ENCODE measurements around the gene ABCC8. TPM values are rescaled to one million over a fixed set of nuclear protein-coding genes. Genes with fewer than 3 reads are reported as not detected.

ABCC8 gene
- total and polyA plus RNA-seq, 10 of the 15 experiments (the other 5 are each of a cell fraction or from before 2014, with no cell fraction given): not detected

DNA sequence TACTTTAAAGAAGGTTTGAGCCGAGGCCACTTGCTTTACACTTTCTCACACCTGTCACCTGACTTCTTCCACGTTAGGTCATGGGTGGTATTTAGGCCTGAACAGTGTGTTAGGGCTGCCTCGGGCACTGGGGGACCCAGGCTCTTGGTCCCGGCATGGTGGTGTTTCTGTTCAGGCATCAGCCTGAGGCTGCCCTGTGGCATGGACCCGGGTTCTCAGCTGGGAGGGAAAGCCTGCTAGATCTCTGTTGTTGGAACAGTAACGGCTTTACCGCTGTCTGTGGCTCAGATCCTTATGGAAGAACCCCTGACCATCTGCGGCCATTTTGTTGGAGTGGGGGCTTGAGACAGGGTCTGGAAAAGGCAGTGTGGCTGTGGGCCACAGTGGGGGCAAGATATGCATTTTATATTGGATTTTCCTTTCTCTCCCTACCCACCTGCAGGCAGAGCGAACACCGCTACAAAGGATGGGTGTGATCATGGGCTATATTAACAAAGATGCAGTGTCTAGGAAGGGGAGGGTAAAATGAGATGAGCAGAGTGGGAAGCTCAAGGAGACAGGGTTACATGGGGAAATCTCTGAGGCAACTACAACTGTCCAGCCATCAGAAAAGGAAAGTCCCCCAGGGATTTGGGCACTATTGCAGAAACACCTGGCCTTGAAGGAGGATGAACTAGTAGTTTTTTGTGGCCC, 86.5 kb downstream of the ABCC8 start (continued):
- TF ChIP-seq ESRRA (IDR thresholded peaks at IDR 0.05; ENCODE audit: low read length) (no peak), MXI1 (IDR thresholded peaks at IDR 0.05; ENCODE audit: low read depth, low read length) (no peak)
- TF ChIP-seq, protein P1, sequence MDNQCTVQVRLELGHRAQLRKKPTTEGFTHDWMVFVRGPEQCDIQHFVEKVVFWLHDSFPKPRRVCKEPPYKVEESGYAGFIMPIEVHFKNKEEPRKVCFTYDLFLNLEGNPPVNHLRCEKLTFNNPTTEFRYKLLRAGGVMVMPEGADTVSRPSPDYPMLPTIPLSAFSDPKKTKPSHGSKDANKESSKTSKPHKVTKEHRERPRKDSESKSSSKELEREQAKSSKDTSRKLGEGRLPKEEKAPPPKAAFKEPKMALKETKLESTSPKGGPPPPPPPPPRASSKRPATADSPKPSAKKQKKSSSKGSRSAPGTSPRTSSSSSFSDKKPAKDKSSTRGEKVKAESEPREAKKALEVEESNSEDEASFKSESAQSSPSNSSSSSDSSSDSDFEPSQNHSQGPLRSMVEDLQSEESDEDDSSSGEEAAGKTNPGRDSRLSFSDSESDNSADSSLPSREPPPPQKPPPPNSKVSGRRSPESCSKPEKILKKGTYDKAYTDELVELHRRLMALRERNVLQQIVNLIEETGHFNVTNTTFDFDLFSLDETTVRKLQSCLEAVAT (IDR thresholded peaks at IDR 0.05): no peak

DNA sequence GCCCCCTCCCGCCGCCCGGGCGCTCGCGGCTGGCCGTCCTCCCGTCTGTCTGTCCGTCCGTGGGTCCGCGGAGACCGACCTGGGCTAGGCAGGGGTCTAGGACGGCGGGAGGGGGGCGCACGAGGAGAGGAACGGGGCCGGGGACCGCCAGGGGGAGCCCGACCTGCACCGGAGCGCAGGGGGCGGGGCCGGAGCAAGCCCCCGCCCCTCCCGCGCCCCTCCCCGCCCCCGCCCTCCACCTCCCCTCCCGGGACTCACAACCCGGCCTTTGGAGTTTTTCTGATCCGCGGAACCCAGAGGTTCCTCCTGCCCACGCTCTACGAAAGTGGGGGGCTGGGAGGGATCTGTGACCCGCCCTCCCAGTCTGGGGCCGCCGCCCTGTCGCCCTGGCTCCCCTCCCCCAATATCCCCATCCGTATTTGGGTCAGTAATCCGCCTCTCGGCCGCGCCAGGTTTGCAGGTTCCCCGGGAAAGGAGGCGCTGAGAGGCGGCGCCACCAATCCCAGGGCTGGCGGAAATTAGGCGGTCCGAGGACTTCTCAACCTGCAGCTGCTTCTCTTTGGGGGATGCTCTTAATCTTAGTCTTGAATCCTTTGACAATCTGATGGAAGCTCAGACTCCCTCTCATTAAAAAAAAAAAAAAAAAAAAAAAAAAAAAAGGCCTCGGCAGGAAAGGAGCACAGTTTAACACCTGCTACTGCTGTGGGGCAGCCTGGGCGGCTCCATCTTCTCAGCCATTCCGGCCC, 87.3 kb downstream of the ABCC8 start:
- ChIA-PET RAD21 (ENCODE audit: unreplicated experiment) (interaction anchor here (0.6 to 1.0 kb wide), 2 partner anchors 159 to 239 kb away, joined by 3 to 4 read pairs; no protein-coding TSS in a partner anchor), SMC1A (ENCODE audit: uncharacterized antibody, unreplicated experiment) (interaction anchor here (1.0 kb wide), 1 partner anchor 159 kb away, joined by 3 read pairs; no protein-coding TSS in a partner anchor), POLR2A (interaction anchor here (0.6 kb wide), 1 partner anchor 130 kb away, joined by 5 read pairs; no protein-coding TSS in a partner anchor), CTCF (interaction anchor here (0.6 to 1.2 kb wide), 5 partner anchors 9 to 582 kb away, joined by 3 to 6 read pairs (median 4); no protein-coding TSS in a partner anchor)
- FAIRE-seq (no peak), ATAC-seq (peak; percentile 81), DNase-seq (ENCODE audit: low read depth, low spot score) (no peak)
- BruUV-seq (replicated peaks): no TSS peak
- peak overlapping the region; percentile 56 for H2AFZ ChIP-seq (ENCODE audit: control insufficient read depth, low read depth, low read length)
- 6% methylated on average over 24 of the region's 55 CpGs for WGBS (ENCODE audit: insufficient coverage, insufficient replicate concordance, low lambda C conversion rate, missing lambda C conversion rate)
- H3K9me3 ChIP-seq (replicated peaks; ENCODE audit: control insufficient read depth, insufficient read depth, low read length): no peaks in the 10 kb centered on the region
- no peak overlapping the region for H3K9ac ChIP-seq (ENCODE audit: control insufficient read depth, insufficient read depth, low read length)
- peak overlapping the region; percentile 65; the same call in 1 of the 2 replicates for H3K4me3 ChIP-seq
- no peaks in the 10 kb centered on the region for H4K20me1 ChIP-seq (ENCODE audit: control insufficient read depth, insufficient read depth)
- H3K36me3 ChIP-seq (ENCODE audit: control insufficient read depth in 2 of 2, insufficient read depth in 2 of 2, low read length in 1 of 2): no peaks in the 10 kb centered on the region
- H3K79me2 ChIP-seq (ENCODE audit: control insufficient read depth, insufficient read depth, low read length): no peaks in the 10 kb centered on the region
- H3K4me1 ChIP-seq (ENCODE audit: control insufficient read depth, insufficient read depth, low read length): no peaks in the 10 kb centered on the region
- intact Hi-C loops (cut with micrococcal nuclease; ENCODE audit: unreplicated experiment) (no loop called here), in situ Hi-C loops (cut with MboI) (loop anchor here (10.0 kb wide), 1 partner anchor 115 kb away; no protein-coding TSS in a partner anchor)
- peaks cover 0 to 2% of the 10 kb centered on the region in 2 experiments; a peak in 2 of 4 replicates for H3K27me3 ChIP-seq (replicated peaks in 1 of 2; ENCODE audit: control insufficient read depth in 2 of 2, insufficient read depth in 2 of 2, low read length in 1 of 2)
- peak overlapping the region; percentile 79 for H3K4me2 ChIP-seq (ENCODE audit: control insufficient read depth, insufficient read depth)
- no peak overlapping the region for H3K27ac ChIP-seq (ENCODE audit: control insufficient read depth, insufficient read depth)
- TF ChIP-seq, protein P2, sequence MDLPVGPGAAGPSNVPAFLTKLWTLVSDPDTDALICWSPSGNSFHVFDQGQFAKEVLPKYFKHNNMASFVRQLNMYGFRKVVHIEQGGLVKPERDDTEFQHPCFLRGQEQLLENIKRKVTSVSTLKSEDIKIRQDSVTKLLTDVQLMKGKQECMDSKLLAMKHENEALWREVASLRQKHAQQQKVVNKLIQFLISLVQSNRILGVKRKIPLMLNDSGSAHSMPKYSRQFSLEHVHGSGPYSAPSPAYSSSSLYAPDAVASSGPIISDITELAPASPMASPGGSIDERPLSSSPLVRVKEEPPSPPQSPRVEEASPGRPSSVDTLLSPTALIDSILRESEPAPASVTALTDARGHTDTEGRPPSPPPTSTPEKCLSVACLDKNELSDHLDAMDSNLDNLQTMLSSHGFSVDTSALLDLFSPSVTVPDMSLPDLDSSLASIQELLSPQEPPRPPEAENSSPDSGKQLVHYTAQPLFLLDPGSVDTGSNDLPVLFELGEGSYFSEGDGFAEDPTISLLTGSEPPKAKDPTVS (IDR thresholded peaks at IDR 0.05; ENCODE audit: low read depth, low read length): no peak
- no peak for TF ChIP-seq KDM1A (IDR thresholded peaks at IDR 0.05; ENCODE audit: borderline replicate concordance)
- peak; percentile 24; the same call in 1 of the 2 replicates for TF ChIP-seq SMC3 (IDR thresholded peaks at IDR 0.05; ENCODE audit: borderline replicate concordance, low read length)
- TF ChIP-seq NRF1 (conservative IDR thresholded peaks at IDR 0.05; ENCODE audit: low read depth, low read length): no peak
- TF ChIP-seq, protein P3, sequence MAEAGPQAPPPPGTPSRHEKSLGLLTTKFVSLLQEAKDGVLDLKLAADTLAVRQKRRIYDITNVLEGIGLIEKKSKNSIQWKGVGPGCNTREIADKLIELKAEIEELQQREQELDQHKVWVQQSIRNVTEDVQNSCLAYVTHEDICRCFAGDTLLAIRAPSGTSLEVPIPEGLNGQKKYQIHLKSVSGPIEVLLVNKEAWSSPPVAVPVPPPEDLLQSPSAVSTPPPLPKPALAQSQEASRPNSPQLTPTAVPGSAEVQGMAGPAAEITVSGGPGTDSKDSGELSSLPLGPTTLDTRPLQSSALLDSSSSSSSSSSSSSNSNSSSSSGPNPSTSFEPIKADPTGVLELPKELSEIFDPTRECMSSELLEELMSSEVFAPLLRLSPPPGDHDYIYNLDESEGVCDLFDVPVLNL (IDR thresholded peaks at IDR 0.05; ENCODE audit: low read depth, low read length): no peak
- no peak for TF ChIP-seq ESRRA (IDR thresholded peaks at IDR 0.05; ENCODE audit: low read length)
- TF ChIP-seq EZH2 (IDR thresholded peaks at IDR 0.05; ENCODE audit: borderline replicate concordance, control insufficient read depth, low read depth, low read length): no peak
- TF ChIP-seq PAX5 (IDR thresholded peaks at IDR 0.05; ENCODE audit: borderline replicate concordance, low read depth, low read length): no peak
- TF ChIP-seq, protein P4, sequence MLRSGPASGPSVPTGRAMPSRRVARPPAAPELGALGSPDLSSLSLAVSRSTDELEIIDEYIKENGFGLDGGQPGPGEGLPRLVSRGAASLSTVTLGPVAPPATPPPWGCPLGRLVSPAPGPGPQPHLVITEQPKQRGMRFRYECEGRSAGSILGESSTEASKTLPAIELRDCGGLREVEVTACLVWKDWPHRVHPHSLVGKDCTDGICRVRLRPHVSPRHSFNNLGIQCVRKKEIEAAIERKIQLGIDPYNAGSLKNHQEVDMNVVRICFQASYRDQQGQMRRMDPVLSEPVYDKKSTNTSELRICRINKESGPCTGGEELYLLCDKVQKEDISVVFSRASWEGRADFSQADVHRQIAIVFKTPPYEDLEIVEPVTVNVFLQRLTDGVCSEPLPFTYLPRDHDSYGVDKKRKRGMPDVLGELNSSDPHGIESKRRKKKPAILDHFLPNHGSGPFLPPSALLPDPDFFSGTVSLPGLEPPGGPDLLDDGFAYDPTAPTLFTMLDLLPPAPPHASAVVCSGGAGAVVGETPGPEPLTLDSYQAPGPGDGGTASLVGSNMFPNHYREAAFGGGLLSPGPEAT (IDR thresholded peaks at IDR 0.05; ENCODE audit: low read depth): no peak
- TF ChIP-seq ZBED1 (IDR thresholded peaks at IDR 0.05; ENCODE audit: borderline replicate concordance): no peak
